Body of pancreas (tissue), 4 donors: ENCODE results near the gene SBK2. TPM values are rescaled to one million over a fixed set of nuclear protein-coding genes. Genes with fewer than 3 reads are reported as not detected.
"Not testable (repeated sequence)": the region's sequence is repeated elsewhere in the genome, so short reads cannot be mapped to it uniquely, and the experiment has no call there.

Source experiments
- ATAC-seq: fragments of 150-250 bp; one replicate; pipeline ENCODE4 v1.9.1; 2016
- DNase-seq, 4 donors: peaks; one replicate each; pipeline ENCODE4 v3.0.0-alpha.2; 2019
- H3K27ac ChIP-seq, 4 donors: fragments of 200-600 bp; sonication (generic); 1 replicate in 3 of 4; 2 replicates in 1 of 4; pipeline versions ENCODE4 v1.5.1 to v1.6.1; 2016 to 2019; ENCODE audit warnings: mild to moderate bottlenecking in 1 of 4, mixed read lengths in 1 of 4, moderate library complexity in 1 of 4
- H3K27me3 ChIP-seq, 2 donors: fragments of 200-600 bp; sonication (generic); one replicate each; pipeline ENCODE4 v1.6.0; 2016; ENCODE audit warnings: mild to moderate bottlenecking in 1 of 2
- H3K36me3 ChIP-seq, 2 donors: fragments of 200-600 bp; sonication (generic); replicated peaks in 1 of 2; 2 replicates each; pipeline ENCODE4 v1.5.1; 2016; ENCODE audit warnings: low read depth in 2 of 2; ENCODE audit not compliant: insufficient read depth in 1 of 2
- H3K4me1 ChIP-seq: fragments of 200-600 bp; sonication (generic); one replicate; pipeline ENCODE4 v1.6.0; 2016
- H3K4me3 ChIP-seq, 2 donors: fragments of 200-600 bp; sonication (generic); 1 replicate in 1 of 2; 2 replicates in 1 of 2; pipeline ENCODE4 v1.5.1; 2016 to 2019
- H3K9me3 ChIP-seq, 3 donors: fragments of 200-600 bp; sonication (generic); 1 replicate in 2 of 3; 2 replicates in 1 of 3; pipeline ENCODE4 v1.5.1; 2016
- CTCF ChIP-seq, 7 experiments: fragments of 450-650 bp in 4 of 7; fragments of 200-600 bp in 3 of 7; sonication (generic) in 3 of 7; IDR thresholded peaks; one replicate each; pipeline ENCODE4 v1.5.1; 2016 to 2019; ENCODE audit warnings: antibody characterized with exemption in 7 of 7
- POLR2A ChIP-seq, 3 donors: fragments of 450-650 bp; IDR thresholded peaks; one replicate each; pipeline ENCODE4 v1.6.1; 2016; ENCODE audit warnings: antibody characterized with exemption in 3 of 3, mild to moderate bottlenecking in 2 of 3
- WGBS, 2 donors: methylation state at CpG; one replicate each; pipeline ENCODE4 v1.1.5; 2017; 5-methylcytosine and 5-hydroxymethylcytosine counted together
- intact Hi-C: fragments of 100-400 bp; cut with DNase I; formaldehyde crosslinking; loops from one replicate; pipeline ENCODE4 v1.15.1; 2023
- total RNA-seq, 2 donors: library from RNA; depleted of rRNA; stranded (reverse); fragments of >200 nt; gene quantifications; one replicate each; pipeline ENCODE4 v1.1.0, GENCODE V29; 2016

SBK2 gene
- total RNA-seq, 2 donors from 2014 or later: not detected

- intact Hi-C loops: loop anchor here (5.0 kb wide), 1 partner anchor 360 kb away; no protein-coding TSS in a partner anchor
- Histone ChIP-seq H3K4me3 (no peak overlapping the region), H3K27me3 (no peaks in the 10 kb centered on the region), H3K36me3 (no peaks in the 10 kb centered on the region), H3K4me1 (peaks cover 10% of the 10 kb centered on the region), H3K9me3 (no peaks in the 10 kb centered on the region), H3K27ac (no peak overlapping the region)
- ATAC-seq (no peak), DNase-seq (no peak)
- TF ChIP-seq CTCF (IDR thresholded peaks at IDR 0.05) (no peak), POLR2A (IDR thresholded peaks at IDR 0.05) (no peak)
- whole genome bisulfite sequencing, 2 donors: 82 to 89% methylated on average over 9 of the region's 9 CpGs
Measured at GRCh38 chr19:55502197-55502952, 34.6 kb downstream of the SBK2 start.

GRCh38 chr19:55500368-55500952 lies 36.5 kb downstream of the SBK2 start:
- ATAC-seq (no peak), DNase-seq (no peak)
- no peaks in the 10 kb centered on the region for H3K9me3 ChIP-seq
- intact Hi-C loops: loop anchor here (5.0 kb wide), 1 partner anchor 358 kb away; no protein-coding TSS in a partner anchor
- TF ChIP-seq POLR2A (IDR thresholded peaks at IDR 0.05): no peak
- no peak for TF ChIP-seq CTCF (IDR thresholded peaks at IDR 0.05)
- no peaks in the 10 kb centered on the region for H3K27me3 ChIP-seq
- 86% methylated on average over 11 to 21 of the region's 26 CpGs for WGBS, 2 donors
- H3K27ac ChIP-seq: no peak overlapping the region
- no peak overlapping the region for H3K4me3 ChIP-seq
- no peaks in the 10 kb centered on the region for H3K36me3 ChIP-seq
- H3K4me1 ChIP-seq: peaks cover 10% of the 10 kb centered on the region

- Histone ChIP-seq H3K9me3 (no peaks in the 10 kb centered on the region), H3K27ac (no peak overlapping the region), H3K36me3 (no peaks in the 10 kb centered on the region), H3K4me1 (peaks cover 2% of the 10 kb centered on the region), H3K27me3 (no peaks in the 10 kb centered on the region), H3K4me3 (no peak overlapping the region)
- ATAC-seq (no peak), DNase-seq (no peak)
- intact Hi-C loops: no loop called here
- 26 to 32% methylated on average over 2 of the region's 2 CpGs for WGBS, 2 donors
- TF ChIP-seq POLR2A (IDR thresholded peaks at IDR 0.05) (no peak), CTCF (IDR thresholded peaks at IDR 0.05) (no peak)
Measured at GRCh38 chr19:55498246-55498840, 38.6 kb downstream of the SBK2 start.

GRCh38 chr19:55497763-55498162 lies 39.2 kb downstream of the SBK2 start:
- intact Hi-C loops: no loop called here
- no peak for TF ChIP-seq POLR2A (IDR thresholded peaks at IDR 0.05)
- TF ChIP-seq CTCF (IDR thresholded peaks at IDR 0.05): no peak
- WGBS, 2 donors: 73 to 77% methylated on average over 9 to 13 of the region's 13 CpGs
- no peak for DNase-seq
- H3K9me3 ChIP-seq: no peaks in the 10 kb centered on the region
- no peaks in the 10 kb centered on the region for H3K36me3 ChIP-seq
- H3K27ac ChIP-seq: no peak overlapping the region
- no peaks in the 10 kb centered on the region for H3K27me3 ChIP-seq
- no peak for ATAC-seq
- no peak overlapping the region for H3K4me3 ChIP-seq
- no peaks in the 10 kb centered on the region for H3K4me1 ChIP-seq

- H3K9me3 ChIP-seq, intact Hi-C loops, H3K4me1 ChIP-seq, ATAC-seq, H3K27ac ChIP-seq, H3K4me3 ChIP-seq, DNase-seq, H3K27me3 ChIP-seq, H3K36me3 ChIP-seq: not testable (repeated sequence)
- WGBS, 2 donors: 78 to 83% methylated on average over 9 to 10 of the region's 10 CpGs
Measured at GRCh38 chr19:55496820-55497219, 40.1 kb downstream of the SBK2 start.
